Vagina (tissue), 2 donors: Measurements from ENCODE around the gene LRRC27.

Experiments used
- CTCF ChIP-seq, 3 experiments: fragments of 450-650 bp in 2 of 3; fragments of 200-600 bp in 1 of 3; sonication (generic) in 1 of 3; IDR thresholded peaks; one replicate each; pipeline ENCODE4 v1.5.1; 2017 to 2019; ENCODE audit warnings: antibody characterized with exemption in 3 of 3, mild to moderate bottlenecking in 2 of 3, moderate library complexity in 2 of 3
- POLR2A ChIP-seq, 2 donors: fragments of 450-650 bp; IDR thresholded peaks; one replicate each; pipeline ENCODE4 v1.6.1; 2017; ENCODE audit warnings: antibody characterized with exemption in 2 of 2, mild to moderate bottlenecking in 2 of 2, moderate library complexity in 2 of 2
- POLR2AphosphoS5 ChIP-seq, 2 donors: sonication (generic); formaldehyde crosslinking; IDR thresholded peaks; one replicate each; pipeline ENCODE4 v1.9.0; 2017; ENCODE audit warnings: antibody characterized with exemption in 2 of 2, mild to moderate bottlenecking in 2 of 2, low read depth in 1 of 2; ENCODE audit not compliant: insufficient read depth in 1 of 2

GRCh38 chr10:132289439-132289838, 42.6 kb upstream of the LRRC27 start:
- TF ChIP-seq CTCF (IDR thresholded peaks at IDR 0.05) (no peak), POLR2AphosphoS5 (IDR thresholded peaks at IDR 0.05; ENCODE audit: insufficient read depth in 1 of 2, low read depth in 1 of 2) (no peak), POLR2A (IDR thresholded peaks at IDR 0.05) (no peak)
